ENCODE measurements around the gene PLXNA4.

Gene PLXNA4

DNA sequence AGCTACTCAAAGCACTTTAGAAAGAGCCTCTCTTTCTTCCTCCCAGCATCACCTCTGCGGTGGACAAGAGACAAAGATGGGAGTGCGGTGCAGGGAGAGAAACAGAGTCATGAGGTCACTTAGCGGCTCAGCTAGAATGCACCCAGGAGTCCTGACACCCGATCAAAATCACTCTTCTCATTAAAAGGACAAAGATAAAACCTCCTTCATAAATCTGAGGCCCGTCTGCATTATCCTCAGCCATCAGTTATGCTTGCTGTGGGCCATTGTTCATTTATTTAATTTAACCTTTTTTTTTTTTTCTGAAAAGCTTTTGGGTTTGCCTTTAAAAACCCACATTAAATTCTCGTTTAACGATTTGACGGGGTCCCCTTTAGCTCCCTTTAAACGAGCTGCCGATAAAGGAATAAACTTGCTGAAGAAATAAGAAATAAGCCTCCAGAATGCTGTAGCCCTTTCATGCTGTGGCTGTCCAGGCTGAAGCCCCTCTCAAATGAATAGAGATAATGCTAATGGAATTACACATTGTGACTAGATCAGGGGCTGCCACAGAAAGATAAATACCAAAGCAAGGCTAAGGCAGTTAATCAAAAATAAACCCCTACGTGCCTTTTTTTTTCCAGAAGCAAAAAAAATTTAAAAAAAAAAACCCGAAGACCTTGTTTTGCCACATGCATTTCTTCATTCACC is 16.1 kb upstream of the PLXNA4 start:
- no peak for DNase-seq

GRCh38 chr7:132590162-132590561 is 13.9 kb upstream of the PLXNA4 start:
- DNase-seq, result no peak

GRCh38 chr7:132588596-132588995 is 12.3 kb upstream of the PLXNA4 start:
- DNase-seq, result no peak

- no peak for DNase-seq
Measured at GRCh38 chr7:132584796-132585494, 8.7 kb upstream of the PLXNA4 start.

- DNase-seq, result no peak
Measured at GRCh38 chr7:132581431-132581830, 5.2 kb upstream of the PLXNA4 start.

DNA sequence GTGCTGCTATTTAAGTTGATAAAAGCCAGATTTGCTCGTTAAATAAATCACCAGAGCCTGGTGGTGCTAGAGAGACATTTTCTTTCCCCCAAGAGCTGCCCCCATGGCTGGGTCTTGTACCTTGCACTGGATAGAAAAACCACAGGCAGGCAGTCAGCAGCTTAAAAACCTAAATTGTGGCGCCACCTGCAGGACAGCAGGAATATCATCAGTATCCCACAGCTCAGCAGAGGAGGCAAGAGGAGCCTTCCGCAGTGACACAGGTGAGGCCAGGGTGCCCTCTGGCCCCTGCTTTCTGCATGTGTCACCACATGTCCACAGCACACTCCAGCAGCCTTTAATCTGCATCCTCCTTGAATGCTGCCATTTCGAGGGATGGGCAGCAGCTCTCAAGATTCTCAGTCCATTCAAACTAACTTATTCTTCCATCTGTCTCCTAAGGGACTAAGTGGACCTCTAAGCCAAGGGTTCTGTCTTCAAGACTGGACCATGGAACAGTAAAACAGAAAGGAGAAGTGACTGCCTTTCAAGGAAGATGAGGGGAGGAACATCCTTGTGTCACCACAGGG is 4.5 kb upstream of the PLXNA4 start:
- peak; percentile 61 to 68 for DNase-seq

DNA sequence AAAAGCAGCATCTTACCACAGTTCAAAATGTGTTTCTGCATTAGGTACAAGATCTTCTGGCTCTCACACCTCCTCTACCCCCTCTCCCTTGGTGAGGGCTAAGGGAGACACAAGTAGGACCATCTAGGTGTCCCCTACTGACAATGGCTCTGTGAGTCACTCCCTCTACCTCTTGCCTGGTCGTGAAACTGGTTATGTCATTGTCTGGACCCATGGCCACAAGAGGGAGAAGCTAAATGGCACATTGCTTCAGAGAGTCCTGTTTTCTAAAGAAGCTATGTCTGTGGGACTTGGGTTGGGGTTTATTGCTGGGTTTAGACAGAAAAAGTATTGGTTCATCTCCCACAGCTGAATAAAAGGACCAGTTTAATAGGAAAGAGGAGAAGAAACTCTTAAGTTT is 4.0 kb upstream of the PLXNA4 start:
- DNase-seq, result no peak

- DNase-seq, result no peak
Measured at GRCh38 chr7:132579260-132579899, 3.1 kb upstream of the PLXNA4 start.

- DNase-seq, result no peak
Measured at GRCh38 chr7:132578826-132579225, 2.6 kb upstream of the PLXNA4 start.

- no peak for DNase-seq
Measured at GRCh38 chr7:132578050-132578370, 1.7 kb upstream of the PLXNA4 start.

DNA sequence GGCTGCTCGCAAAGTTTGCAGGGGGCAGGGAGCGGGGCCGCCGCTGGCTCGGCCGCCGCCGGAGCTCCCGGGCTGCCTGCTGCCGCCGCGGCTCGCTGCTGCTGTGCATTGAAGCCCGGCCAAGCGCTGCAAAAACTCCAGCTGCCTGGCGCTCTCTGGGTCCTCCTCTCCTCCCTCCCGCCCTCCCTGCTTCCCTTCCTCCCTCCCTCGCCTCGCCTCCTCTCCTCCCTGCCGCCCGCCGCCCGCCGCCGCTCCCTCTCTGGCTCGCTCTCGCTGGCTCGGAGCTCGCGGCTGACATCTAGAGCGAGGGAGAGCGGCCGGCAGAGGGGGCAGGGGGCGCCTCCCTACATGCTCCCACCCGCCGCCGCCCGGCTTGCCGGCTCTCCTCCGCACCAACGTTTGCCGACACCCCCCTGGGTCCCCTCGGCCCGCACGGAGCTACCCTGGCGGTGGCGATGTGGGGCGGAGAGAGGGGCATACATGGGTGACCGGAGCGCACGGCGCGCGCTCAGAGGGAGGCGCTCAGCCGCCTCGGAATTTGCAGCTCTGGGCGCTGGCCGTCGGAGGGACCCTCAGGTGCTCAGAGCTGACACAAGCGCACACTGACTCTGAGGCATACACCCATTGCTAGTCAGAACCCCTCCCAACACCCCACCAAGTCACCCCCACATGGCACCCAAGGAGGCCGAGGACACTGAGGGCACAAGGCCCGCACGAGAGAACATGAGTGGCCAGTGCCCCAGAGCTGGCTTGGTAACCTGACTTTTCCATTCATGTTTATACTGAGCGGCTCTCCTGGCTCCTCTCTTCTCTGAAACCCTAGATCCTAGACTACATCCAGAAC is 1.2 kb upstream of the PLXNA4 start:
- DNase-seq, result peak; percentile 31 to 49

GRCh38 chr7:132576721-132577085 is 433 bp upstream of the PLXNA4 start:
- DNase-seq, result no peak

GRCh38 chr7:132575419-132575981 is 770 bp downstream of the PLXNA4 start:
- no peak for DNase-seq

DNA sequence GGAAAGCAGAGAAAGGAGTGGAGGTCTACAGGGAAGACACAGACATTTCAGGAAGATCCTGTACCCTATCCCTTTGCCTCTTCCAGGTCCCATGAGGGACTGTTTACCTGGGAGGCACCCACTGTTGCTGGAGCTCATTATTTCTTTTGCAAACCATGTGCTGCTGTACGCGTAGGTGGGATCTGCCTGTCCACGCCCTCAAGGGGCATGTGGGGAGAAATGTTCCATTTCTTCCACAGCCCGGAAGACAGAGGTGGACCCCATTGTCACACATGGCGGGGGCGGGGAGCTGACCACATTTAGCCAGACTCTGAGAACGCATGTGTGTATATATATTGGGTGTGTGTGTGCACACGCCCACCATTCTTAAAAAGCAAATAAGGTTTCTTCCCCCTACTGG is 2.0 kb downstream of the PLXNA4 start:
- no peak for DNase-seq

DNA sequence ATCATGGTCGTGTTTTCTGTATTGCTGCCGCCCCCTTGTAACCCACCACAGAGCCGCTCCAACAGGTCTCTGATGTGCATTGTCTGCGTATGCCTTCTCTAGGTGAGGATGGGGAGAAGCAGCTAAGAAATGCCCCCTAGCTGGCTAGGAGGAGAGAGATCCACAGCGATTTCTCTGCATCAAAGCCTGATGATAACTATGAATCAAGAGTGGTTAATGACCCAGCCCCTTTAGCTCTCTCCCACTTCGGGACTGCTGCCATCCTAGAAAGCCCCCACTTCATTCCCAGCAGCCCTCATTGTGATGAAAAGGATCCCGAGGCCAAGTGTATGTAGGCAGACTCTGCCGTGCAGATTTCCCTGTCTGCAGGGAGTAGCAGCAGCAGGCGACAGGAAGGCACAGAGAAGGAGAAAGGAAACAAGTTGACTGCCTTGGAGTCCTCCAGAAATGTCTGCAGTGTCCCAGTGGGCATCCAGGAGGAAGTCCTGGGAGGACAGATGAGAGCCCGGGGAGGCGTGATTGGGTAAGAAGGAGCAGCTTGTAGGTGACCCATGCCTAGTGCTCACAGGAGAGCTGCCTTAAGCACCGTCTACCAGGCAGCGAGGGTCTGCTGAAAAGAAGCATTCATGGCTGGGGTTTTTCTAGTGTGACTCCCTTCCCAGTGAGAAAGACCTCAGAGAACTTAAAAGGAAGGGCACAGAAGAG is 2.9 kb downstream of the PLXNA4 start:
- no peak for DNase-seq

- no peak for DNase-seq
Measured at GRCh38 chr7:132572526-132572925, 3.7 kb downstream of the PLXNA4 start.

GRCh38 chr7:132571970-132572369 is 4.3 kb downstream of the PLXNA4 start:
- no peak for DNase-seq

- no peak for DNase-seq
Measured at GRCh38 chr7:132569884-132570614, 6.2 kb downstream of the PLXNA4 start.

GRCh38 chr7:132568962-132569361 is 7.3 kb downstream of the PLXNA4 start:
- DNase-seq, result no peak

DNA sequence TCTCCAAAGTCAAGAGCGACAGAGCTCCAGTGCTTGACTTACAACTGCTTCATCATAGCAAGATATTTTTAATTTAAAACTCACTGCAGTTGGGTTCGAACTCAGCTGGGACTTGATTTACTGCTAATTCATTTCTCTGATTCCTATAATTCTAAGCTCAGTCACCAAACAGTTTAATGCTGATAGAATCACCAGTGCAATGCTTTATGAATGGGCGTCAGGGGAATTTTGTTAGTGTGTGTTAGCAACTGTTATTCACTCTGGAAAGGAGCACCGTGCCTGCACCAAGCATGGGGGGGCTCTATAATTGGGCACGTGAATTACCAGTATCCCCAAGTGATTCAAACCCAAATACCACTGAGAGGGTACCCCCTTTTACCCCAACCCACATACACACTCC is 10.4 kb downstream of the PLXNA4 start:
- DNase-seq, result no peak

- DNase-seq, result no peak
Measured at GRCh38 chr7:132565441-132565840, 10.8 kb downstream of the PLXNA4 start.
